ENCODE measurements around the gene CFAP74.
"Not testable (repeated sequence)": the region's sequence is repeated elsewhere in the genome, so short reads cannot be mapped to it uniquely, and the experiment has no call there.

Gene CFAP74

GRCh38 chr1:1984560-1985070 lies 19.0 kb downstream of the CFAP74 start:
- no peak for DNase-seq

- DNase-seq = no peak
Measured at GRCh38 chr1:1982379-1983232, 21.0 kb downstream of the CFAP74 start.

GRCh38 chr1:1981631-1982327 lies 21.8 kb downstream of the CFAP74 start:
- DNase-seq = not testable (repeated sequence)

GRCh38 chr1:1981142-1981500 lies 22.5 kb downstream of the CFAP74 start:
- DNase-seq = no peak

- no peak for DNase-seq
Measured at GRCh38 chr1:1980467-1981141, 23.0 kb downstream of the CFAP74 start.

GRCh38 chr1:1979482-1980165 lies 24.0 kb downstream of the CFAP74 start:
- DNase-seq = no peak

- DNase-seq = not testable (repeated sequence)
Measured at GRCh38 chr1:1978690-1979481, 24.7 kb downstream of the CFAP74 start.

- no peak for DNase-seq
Measured at GRCh38 chr1:1978108-1978507, 25.5 kb downstream of the CFAP74 start.

- DNase-seq = no peak
Measured at GRCh38 chr1:1976031-1976430, 27.6 kb downstream of the CFAP74 start.

GRCh38 chr1:1975535-1975934 lies 28.1 kb downstream of the CFAP74 start:
- DNase-seq = no peak

- DNase-seq = no peak
Measured at GRCh38 chr1:1974834-1975233, 28.8 kb downstream of the CFAP74 start.

- DNase-seq = no peak
Measured at GRCh38 chr1:1973716-1974642, 29.6 kb downstream of the CFAP74 start.

GRCh38 chr1:1972976-1973715 lies 30.4 kb downstream of the CFAP74 start:
- no peak for DNase-seq

GRCh38 chr1:1971688-1972087 lies 31.9 kb downstream of the CFAP74 start:
- DNase-seq = no peak

- no peak for DNase-seq
Measured at GRCh38 chr1:1971017-1971416, 32.6 kb downstream of the CFAP74 start.

- DNase-seq = no peak
Measured at GRCh38 chr1:1969953-1970716, 33.5 kb downstream of the CFAP74 start.

- no peak for DNase-seq
Measured at GRCh38 chr1:1969505-1969900, 34.1 kb downstream of the CFAP74 start.

- DNase-seq = no peak
Measured at GRCh38 chr1:1968767-1969504, 34.6 kb downstream of the CFAP74 start.

GRCh38 chr1:1967879-1968278 lies 35.7 kb downstream of the CFAP74 start:
- no peak for DNase-seq
